Vagina (tissue), 2 donors: ENCODE measurements around the gene STC2. TPM values are rescaled to one million over a fixed set of nuclear protein-coding genes. Genes with fewer than 3 reads are reported as not detected.

Experiments used
- DNase-seq, 2 donors: peaks; one replicate each; pipeline ENCODE4 v3.0.0-alpha.2; 2017; ENCODE audit errors: extremely low spot score in 2 of 2
- H3K27ac ChIP-seq: fragments of 200-600 bp; sonication (generic); one replicate; pipeline ENCODE4 v1.5.1; 2019
- H3K27me3 ChIP-seq: fragments of 200-600 bp; sonication (generic); one replicate; pipeline ENCODE4 v1.5.1; 2019
- H3K36me3 ChIP-seq, 2 donors: fragments of 200-600 bp; sonication (generic); one replicate each; pipeline ENCODE4 v1.5.1; 2017 to 2019
- H3K4me1 ChIP-seq: fragments of 200-600 bp; sonication (generic); one replicate; pipeline ENCODE4 v1.5.1; 2019
- H3K4me3 ChIP-seq, 2 donors: fragments of 200-600 bp; sonication (generic); 1 replicate in 1 of 2; 2 replicates in 1 of 2; pipeline ENCODE4 v1.5.1; 2016 to 2019
- H3K9me3 ChIP-seq: fragments of 200-600 bp; sonication (generic); one replicate; pipeline ENCODE4 v1.5.1; 2019
- POLR2A ChIP-seq, 2 donors: fragments of 450-650 bp; IDR thresholded peaks; one replicate each; pipeline ENCODE4 v1.6.1; 2017; ENCODE audit warnings: antibody characterized with exemption in 2 of 2, mild to moderate bottlenecking in 2 of 2, moderate library complexity in 2 of 2
- POLR2AphosphoS5 ChIP-seq, 2 donors: sonication (generic); formaldehyde crosslinking; IDR thresholded peaks; one replicate each; pipeline ENCODE4 v1.9.0; 2017; ENCODE audit warnings: antibody characterized with exemption in 2 of 2, mild to moderate bottlenecking in 2 of 2, low read depth in 1 of 2; ENCODE audit not compliant: insufficient read depth in 1 of 2
- intact Hi-C: fragments of 100-400 bp; cut with DNase I; formaldehyde crosslinking; loops from one replicate; pipeline ENCODE4 v1.15.1; 2023
- total RNA-seq: library from RNA; depleted of rRNA; stranded (reverse); fragments of >200 nt; gene quantifications from one replicate; pipeline ENCODE4 v1.2.3, GENCODE V29; 2016
- TF ChIP-seq, protein P1 (sequence below), 3 experiments: fragments of 450-650 bp in 2 of 3; fragments of 200-600 bp in 1 of 3; sonication (generic) in 1 of 3; IDR thresholded peaks; one replicate each; pipeline ENCODE4 v1.5.1; 2017 to 2019; ENCODE audit warnings: antibody characterized with exemption in 3 of 3, mild to moderate bottlenecking in 2 of 3, moderate library complexity in 2 of 3

Gene STC2
- total RNA-seq, 1 donor from 2014 or later, result 2.9 TPM

DNA sequence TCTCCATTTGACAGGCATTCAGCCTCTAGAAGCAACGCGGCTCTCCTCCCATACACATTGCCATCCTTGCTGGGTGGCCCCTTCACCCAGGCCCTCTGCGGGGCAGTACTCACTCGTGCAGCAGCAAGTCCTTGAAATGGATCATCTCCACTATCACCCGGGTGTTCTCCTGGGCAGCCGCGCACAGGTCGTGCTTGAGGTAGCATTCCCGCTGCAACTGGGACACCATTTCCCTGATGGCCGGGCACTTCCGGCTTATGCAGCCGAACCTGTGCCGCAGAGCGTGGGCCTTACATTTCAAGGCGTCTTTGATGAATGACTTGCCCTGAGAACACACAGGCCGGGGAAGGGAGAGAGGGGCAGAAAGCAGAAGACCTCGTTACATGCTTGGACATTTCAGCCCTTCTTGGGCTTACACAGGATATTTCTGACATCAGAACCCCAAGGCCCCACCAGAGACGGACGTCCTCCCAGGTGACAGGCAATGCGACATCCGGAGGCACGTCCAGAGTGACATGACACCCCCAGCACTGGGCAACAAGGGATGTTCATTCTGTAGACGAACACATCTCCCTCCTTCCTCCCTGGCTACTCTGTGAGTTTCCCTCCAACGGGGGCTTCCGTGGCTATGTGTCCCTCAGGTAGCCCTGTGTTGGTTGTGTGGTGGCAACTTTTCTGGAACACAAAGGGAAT is 5.0 kb downstream of the STC2 start:
- Histone ChIP-seq H3K4me1 (peaks cover 50% of the 10 kb centered on the region), H3K27ac (peak overlapping the region; percentile 50), H3K27me3 (no peaks in the 10 kb centered on the region), H3K36me3 (no peaks in the 10 kb centered on the region), H3K9me3 (no peaks in the 10 kb centered on the region), H3K4me3 (peak overlapping the region in 1 of 2 donors; percentile 33)
- intact Hi-C loops, result no loop called here
- DNase-seq, result no peak
- TF ChIP-seq POLR2AphosphoS5 (IDR thresholded peaks at IDR 0.05; ENCODE audit: insufficient read depth in 1 of 2, low read depth in 1 of 2) (no peak), POLR2A (IDR thresholded peaks at IDR 0.05) (no peak)
- TF ChIP-seq, protein P1, sequence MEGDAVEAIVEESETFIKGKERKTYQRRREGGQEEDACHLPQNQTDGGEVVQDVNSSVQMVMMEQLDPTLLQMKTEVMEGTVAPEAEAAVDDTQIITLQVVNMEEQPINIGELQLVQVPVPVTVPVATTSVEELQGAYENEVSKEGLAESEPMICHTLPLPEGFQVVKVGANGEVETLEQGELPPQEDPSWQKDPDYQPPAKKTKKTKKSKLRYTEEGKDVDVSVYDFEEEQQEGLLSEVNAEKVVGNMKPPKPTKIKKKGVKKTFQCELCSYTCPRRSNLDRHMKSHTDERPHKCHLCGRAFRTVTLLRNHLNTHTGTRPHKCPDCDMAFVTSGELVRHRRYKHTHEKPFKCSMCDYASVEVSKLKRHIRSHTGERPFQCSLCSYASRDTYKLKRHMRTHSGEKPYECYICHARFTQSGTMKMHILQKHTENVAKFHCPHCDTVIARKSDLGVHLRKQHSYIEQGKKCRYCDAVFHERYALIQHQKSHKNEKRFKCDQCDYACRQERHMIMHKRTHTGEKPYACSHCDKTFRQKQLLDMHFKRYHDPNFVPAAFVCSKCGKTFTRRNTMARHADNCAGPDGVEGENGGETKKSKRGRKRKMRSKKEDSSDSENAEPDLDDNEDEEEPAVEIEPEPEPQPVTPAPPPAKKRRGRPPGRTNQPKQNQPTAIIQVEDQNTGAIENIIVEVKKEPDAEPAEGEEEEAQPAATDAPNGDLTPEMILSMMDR (IDR thresholded peaks at IDR 0.05), result no peak

DNA sequence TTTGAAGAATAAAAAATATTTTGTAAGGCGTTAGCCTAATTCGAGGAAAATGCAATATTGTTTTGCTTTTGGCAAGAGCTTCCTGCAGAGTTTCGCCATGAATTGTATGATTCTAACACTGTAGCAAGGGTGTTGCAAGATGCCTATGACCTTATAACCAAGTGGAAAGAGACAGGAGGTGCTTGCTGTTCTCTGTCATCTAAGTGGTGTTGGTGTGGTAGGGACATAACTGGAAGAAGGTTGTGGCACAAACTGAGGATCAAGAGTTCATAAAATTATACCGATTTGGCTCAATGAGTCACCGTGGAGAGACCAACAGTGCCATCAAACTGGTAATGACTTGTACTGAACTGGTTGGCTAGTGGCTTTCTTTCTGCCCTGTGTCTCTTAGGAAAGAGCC is 6.3 kb downstream of the STC2 start:
- Histone ChIP-seq H3K27me3 (no peaks in the 10 kb centered on the region), H3K4me1 (peaks cover 36% of the 10 kb centered on the region), H3K9me3 (no peaks in the 10 kb centered on the region), H3K4me3 (no peak overlapping the region), H3K27ac (no peak overlapping the region), H3K36me3 (no peaks in the 10 kb centered on the region)
- intact Hi-C loops, result no loop called here
- DNase-seq, result no peak
- TF ChIP-seq POLR2A (IDR thresholded peaks at IDR 0.05) (no peak), POLR2AphosphoS5 (IDR thresholded peaks at IDR 0.05; ENCODE audit: insufficient read depth in 1 of 2, low read depth in 1 of 2) (no peak)
- TF ChIP-seq, protein P1 (IDR thresholded peaks at IDR 0.05), result no peak

DNA sequence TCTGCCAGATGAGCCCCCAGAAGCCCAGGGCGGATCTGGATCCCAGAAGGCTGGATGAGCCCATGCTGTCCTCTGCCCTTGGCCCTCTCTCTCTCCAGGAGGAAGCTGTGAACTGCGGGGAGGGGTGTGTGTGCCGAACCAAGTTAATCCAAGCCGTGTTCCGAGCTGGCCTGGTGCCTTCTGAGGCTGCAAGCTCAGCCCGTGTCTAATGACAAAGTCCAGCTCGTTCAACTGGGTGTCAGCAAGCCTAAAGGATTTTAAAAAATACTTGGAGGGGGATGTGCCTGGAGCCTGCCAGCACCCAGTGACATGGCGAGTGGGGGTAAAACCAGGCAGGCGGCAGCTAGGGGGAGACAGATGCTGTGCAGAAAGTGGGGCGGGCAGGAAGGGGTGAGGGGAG is 8.0 kb downstream of the STC2 start:
- TF ChIP-seq, protein P1 (IDR thresholded peaks at IDR 0.05), result no peak
- TF ChIP-seq POLR2A (IDR thresholded peaks at IDR 0.05), result no peak
- Histone ChIP-seq H3K27me3 (no peaks in the 10 kb centered on the region), H3K36me3 (no peaks in the 10 kb centered on the region), H3K9me3 (no peaks in the 10 kb centered on the region), H3K4me1 (peaks cover 47% of the 10 kb centered on the region), H3K27ac (peak overlapping the region; percentile 74), H3K4me3 (no peak overlapping the region)
- intact Hi-C loops, result no loop called here
- no peak for DNase-seq

DNA sequence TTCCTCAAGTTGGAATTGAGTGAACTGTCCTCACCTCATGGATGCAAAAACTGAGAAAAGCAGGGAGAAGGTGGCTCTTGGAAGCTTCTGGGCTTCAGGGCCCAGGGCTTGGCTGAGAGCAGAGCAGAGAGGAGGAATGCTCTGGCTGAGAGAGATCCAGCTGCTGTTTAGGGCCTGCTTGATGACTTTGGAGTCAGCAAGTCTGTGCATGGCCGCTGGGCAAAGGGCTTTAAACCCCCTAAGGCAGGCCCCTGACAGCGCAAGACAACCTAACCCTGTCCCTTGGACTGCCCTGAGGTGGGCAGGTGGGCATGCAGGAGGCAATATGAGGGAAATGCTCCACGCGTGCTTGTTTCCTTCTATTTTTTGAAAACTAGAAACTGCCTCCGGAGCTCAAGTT is 8.6 kb downstream of the STC2 start:
- no peak for DNase-seq
- peak overlapping the region; percentile 74 for H3K27ac ChIP-seq

More for the DNA sequence above, 8.6 kb downstream of the STC2 start:
- no peak for TF ChIP-seq POLR2AphosphoS5 (IDR thresholded peaks at IDR 0.05; ENCODE audit: insufficient read depth in 1 of 2, low read depth in 1 of 2)
- no peak for TF ChIP-seq POLR2A (IDR thresholded peaks at IDR 0.05)
- TF ChIP-seq, protein P1 (IDR thresholded peaks at IDR 0.05), result no peak
- intact Hi-C loops, result no loop called here
- no peaks in the 10 kb centered on the region for H3K9me3 ChIP-seq
- H3K4me1 ChIP-seq, result peaks cover 53% of the 10 kb centered on the region
- H3K27me3 ChIP-seq, result no peaks in the 10 kb centered on the region
- no peaks in the 10 kb centered on the region for H3K36me3 ChIP-seq
- H3K4me3 ChIP-seq, result no peak overlapping the region
